ENCODE measurements around the gene PDK4.
"Not testable (repeated sequence)": the region's sequence is repeated elsewhere in the genome, so short reads cannot be mapped to it uniquely, and the experiment has no call there.

PDK4 gene

GRCh38 chr7:95604811-95605210 is 8.5 kb upstream of the PDK4 start:
- not testable (repeated sequence) for DNase-seq (ENCODE audit: low spot score)

DNA sequence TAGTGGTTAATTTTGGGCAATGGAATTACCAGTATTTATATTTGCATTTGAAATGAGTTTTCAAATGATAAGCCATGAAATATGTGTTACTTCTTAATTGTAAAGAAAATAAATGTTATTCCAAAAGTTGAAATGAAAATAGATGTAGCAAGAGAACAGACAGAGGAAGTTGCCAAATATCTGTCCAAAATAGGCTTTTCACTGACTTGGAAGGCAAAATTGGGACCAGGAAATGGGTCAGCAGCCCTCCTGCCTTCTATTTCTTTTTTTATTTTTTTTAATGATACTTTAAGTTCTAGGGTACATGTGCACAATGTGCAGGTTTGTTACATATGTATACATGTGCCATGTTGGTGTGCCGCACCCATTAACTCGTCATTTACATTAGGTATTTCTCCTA is 8.1 kb upstream of the PDK4 start:
- DNase-seq (ENCODE audit: low spot score) = not testable (repeated sequence)

GRCh38 chr7:95602421-95602820 is 6.1 kb upstream of the PDK4 start:
- DNase-seq (ENCODE audit: low spot score) = no peak

GRCh38 chr7:95601316-95601715 is 5.0 kb upstream of the PDK4 start:
- no peak for DNase-seq (ENCODE audit: low spot score)

- no peak for DNase-seq (ENCODE audit: low spot score)
Observed at GRCh38 chr7:95599069-95599468, 2.8 kb upstream of the PDK4 start.

DNA sequence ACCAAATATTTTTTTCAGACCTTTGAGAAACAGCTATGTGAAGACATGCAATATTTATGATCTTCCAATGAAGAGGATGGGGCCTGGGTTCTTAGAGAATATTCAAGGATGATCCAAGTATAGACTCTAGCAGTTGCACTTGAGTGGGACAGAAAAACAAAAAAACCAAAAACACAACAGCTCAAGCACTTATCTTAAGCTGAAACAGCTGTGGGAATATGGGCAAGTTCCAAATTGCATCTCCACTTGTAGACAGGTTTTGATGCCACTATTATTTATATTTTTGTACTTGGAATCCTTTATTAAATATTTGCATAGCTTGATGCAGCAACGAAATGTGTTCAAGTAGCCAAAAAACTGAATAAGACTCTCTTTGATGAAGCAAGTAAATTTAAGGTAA is 2.2 kb upstream of the PDK4 start:
- no peak for DNase-seq (ENCODE audit: low spot score)

DNA sequence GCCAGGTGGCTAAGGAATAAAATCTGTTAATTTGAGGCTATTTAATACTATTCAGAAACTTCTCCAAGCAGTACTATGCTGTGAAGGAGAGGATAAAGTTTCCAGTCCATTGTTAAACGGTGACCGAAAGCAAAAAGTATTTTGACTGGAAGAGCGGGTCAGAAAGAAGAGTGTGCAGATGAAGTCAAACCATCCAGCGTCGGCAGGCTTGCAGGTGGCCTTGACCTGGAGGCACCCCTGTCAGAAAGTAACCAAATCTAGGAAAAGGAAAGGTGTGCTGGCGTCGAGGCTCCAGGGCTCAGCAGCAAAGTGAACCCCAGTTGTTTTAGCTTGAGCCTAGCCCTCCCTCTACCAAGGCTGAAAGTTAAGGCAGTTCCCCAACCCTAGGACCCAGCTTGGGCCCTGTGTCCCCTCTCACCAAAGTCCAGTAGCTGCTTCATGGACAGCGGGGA is 544 bp downstream of the PDK4 start:
- no peak for DNase-seq (ENCODE audit: low spot score)

DNA sequence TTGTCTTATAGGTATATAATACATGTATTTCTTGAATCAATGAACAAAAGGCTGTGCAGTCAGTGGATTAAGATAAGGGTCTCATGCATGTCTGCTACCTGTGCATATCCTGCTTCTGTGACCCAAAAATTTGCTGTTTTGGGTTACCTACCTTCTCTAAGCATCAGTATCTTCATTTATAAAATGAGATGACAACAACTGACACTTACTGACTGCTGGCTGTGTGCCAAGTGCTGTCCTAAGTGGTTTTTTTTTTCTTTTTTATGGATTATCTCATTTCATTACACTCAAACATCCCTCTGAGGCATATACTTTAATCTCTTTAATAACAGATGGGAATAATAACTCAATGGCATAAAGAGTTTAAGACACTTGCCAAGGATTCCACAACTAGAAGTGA is 2.1 kb downstream of the PDK4 start:
- DNase-seq (ENCODE audit: low spot score) = no peak

- DNase-seq (ENCODE audit: low spot score) = no peak
Observed at GRCh38 chr7:95593343-95593742, 3.0 kb downstream of the PDK4 start.

- DNase-seq (ENCODE audit: low spot score) = no peak
Observed at GRCh38 chr7:95592570-95592969, 3.7 kb downstream of the PDK4 start.

DNA sequence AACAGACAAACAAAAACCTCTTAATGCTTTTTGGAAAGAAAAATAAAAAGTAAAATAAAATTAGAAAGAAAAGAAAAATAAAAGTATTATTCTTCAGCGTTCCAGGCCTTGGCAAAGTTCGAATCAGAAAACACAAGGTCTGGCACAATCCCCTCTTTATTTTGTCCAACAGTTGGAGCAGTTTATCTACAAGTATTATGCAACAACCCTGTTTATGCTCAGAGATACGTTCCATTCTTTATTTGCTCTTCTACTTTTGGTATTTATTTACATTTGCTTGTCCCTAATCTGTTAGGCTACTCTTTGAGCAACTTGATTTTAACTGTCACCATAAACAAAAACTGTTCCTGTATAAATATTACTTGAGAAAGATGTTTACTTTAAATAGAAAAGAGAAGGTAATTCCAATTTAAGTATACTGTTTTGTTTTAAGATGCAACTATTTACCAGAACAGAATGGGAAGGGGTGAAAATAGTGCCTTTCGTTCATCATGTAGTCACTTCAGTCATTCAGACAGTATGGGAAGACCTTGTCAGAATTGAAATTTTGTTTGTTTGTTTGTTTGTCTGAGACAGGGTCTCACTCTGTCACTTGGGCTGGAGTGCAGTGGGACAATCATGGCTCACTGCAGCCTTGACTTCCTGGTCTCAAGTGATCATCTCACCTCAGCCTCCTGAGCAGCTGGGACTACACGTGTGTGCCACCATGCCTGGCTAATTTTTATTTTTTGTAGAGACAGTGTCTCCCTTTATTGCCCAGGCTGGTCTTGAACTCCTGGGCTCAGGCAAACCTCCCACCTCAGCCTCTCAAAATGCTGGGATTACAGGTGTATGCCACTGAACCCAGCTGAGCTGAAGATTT is 5.7 kb downstream of the PDK4 start:
- DNase-seq (ENCODE audit: low spot score) = no peak

DNA sequence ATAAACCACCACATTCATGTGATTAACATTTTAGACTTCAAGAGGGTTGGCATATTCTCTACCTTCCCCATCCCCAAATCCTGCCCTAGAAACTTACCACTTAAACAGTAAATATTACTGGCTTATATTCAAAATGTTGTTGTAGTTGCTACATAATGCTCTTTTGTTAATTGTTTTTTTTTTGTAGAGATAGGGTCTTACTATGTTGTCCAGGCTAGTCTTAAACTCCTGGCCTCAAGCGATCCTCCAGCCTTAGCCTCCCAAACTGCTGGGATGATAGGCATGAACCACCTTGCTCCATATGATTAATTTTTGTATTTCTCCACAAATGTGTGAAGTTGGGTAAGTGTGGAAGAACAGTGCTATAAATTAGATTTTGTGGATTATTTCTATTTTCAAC is 6.5 kb downstream of the PDK4 start:
- DNase-seq (ENCODE audit: low spot score) = no peak

GRCh38 chr7:95589031-95589430 is 7.3 kb downstream of the PDK4 start:
- DNase-seq (ENCODE audit: low spot score) = no peak

GRCh38 chr7:95586951-95587301 is 9.4 kb downstream of the PDK4 start:
- DNase-seq (ENCODE audit: low spot score) = no peak

GRCh38 chr7:95585426-95585789 is 10.9 kb downstream of the PDK4 start:
- DNase-seq (ENCODE audit: low spot score) = no peak

DNA sequence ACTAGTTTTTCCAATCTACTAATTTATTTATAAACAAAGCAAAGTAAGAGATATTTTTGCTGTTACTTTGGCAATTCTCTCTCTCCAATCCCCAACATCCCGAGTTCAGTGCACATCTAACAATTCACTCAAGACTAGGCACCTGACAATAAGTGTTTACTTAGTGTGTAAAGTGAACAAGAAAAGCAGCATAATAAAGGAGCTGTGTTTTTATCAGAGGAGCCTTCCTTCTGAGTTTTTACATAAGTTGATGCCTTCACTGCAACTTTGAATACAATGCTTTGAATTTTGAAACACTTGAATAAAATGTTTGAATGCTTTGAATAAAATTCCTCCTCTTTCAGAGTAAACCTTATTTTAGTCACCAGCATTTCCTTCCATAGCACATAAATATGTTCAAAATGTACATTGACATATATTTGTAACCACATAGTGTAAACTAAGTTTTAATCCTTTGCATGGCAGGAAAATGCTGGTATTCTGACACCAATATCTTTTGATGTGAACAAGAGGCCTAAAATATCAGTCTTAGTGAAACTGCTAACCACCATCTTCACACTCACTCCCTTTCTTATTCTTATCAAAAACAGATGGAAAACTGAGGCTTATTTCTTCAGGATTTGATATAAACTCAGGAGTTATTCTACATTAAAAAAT is 11.4 kb downstream of the PDK4 start:
- DNase-seq (ENCODE audit: low spot score) = no peak

- no peak for DNase-seq (ENCODE audit: low spot score)
Observed at GRCh38 chr7:95583834-95584621, 12.3 kb downstream of the PDK4 start.

DNA sequence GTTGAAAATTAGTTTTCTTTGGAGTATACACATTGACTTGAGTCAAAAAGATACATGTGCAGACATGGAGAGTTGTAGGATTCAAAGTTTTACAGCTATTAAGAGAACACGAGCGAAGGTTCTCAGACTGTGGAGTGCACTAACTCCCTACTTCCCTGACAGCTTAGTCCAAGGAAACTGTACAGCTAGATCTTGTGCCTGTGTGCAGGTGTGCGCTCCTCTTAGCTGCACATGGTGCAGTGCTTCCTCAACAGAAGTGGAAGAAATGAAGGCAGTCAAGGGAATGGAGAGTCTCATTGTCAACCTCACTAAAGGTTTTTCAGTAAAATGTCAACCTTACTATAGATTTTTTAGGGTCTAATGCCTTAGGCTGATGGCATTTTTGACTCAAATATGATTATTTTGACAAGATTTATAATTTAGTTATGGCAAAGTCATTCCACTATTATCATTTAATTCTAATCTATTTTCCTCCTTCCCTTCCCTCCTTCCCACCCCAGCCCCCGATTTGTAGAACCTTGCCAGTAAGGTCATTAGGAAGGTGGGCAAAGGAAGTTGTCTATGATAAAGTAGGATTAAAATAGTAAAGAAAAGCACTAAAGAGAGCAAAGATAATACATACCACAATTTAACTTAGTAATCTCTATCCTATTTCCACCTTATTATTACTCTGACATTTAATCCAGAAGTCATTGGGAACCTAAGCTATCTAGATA is 13.6 kb downstream of the PDK4 start:
- no peak for DNase-seq (ENCODE audit: low spot score)

DNA sequence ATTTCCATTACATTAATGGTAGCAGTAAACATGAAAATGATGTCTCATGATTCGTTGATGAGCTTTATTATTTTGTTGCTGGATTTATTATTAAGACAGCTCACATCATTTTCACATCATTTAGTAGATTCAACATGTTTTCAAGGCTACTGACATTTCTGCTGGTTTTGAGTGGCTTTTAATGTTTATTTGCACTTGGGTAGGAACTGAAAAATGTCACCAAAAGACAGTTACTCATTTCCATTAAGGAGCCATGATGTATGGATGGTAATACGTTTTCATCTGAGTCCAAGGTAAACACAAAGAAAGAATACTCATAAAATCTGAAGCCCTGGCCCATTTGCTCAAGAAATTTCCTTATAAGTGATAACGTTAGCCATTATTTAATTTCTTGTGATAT is 14.8 kb downstream of the PDK4 start:
- no peak for DNase-seq (ENCODE audit: low spot score)

GRCh38 chr7:95579318-95579717 is 17.0 kb downstream of the PDK4 start:
- no peak for DNase-seq (ENCODE audit: low spot score)

DNA sequence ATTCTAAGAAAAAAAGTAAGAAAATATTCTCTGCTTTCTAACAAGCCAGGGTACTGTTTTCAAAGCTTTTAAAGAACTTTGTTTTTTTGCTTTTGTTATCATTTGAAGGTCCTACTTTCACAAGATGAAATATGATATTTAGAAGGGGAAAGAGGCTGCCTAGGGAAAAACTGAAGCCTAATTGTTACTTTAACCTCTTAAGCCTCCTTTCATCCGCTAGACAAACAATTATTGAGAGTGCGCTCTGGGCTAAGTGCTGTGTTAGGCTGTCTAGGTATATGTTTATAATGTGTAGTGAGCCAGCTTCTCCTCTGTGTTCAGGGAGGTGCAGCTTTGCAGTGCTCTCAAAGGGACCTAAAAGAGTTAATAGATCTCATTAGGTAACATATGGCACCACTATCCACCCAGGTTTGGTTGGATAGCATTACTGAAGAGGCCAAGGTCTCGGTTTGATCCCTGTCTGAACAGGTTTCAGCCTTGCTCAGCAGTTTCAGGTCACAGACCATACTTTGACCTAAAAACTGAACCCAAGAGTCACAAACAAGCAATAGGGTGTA is 17.9 kb downstream of the PDK4 start:
- DNase-seq (ENCODE audit: low spot score) = no peak

DNA sequence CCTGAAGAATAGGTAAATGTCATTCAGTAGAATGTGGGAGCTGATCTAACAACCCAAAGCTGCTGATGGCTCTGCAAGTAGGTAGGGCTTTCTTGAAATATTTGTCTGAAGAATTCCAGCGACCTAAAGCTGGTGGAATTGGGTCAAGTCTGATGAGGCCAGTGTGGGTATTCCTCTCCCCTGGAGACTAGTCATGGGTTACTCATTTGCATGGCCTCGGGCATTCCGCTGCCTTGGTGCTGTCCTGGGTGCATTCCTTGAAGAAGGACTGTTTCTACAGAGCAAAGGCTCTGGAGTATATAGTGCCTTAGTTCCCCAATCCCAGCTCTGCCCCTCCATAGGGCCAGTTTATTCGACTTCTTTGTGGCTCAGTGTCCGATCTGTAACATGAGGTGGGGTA is 19.2 kb downstream of the PDK4 start:
- no peak for DNase-seq (ENCODE audit: low spot score)

All from activated CD4-positive, alpha-beta T cell treated with anti-CD3 and anti-CD28 coated beads, Interleukin-2, Interleukin-4, amounts not matched to agents 100 ng/mL and 50 ng/mL, durations not matched to agents 16 hours and 8 hours (primary cell).